GM23338 (cell line): Measurements from ENCODE around the gene SLC25A3. TPM values are rescaled to one million over a fixed set of nuclear protein-coding genes. Genes with fewer than 3 reads are reported as not detected.
"Not testable (repeated sequence)": the region's sequence is repeated elsewhere in the genome, so short reads cannot be mapped to it uniquely, and the experiment has no call there.

ENCODE experiments used
- ATAC-seq: fragments of 200-7000 bp; cut with Tn5 transposase; 3 replicates; pipeline ENCODE4 v1.9.1; 2020
- DNase-seq: peaks from one replicate; pipeline ENCODE4 v3.0.0-alpha.2; 2015; ENCODE audit warnings: low spot score
- H2AFZ ChIP-seq: fragments of 200-600 bp; sonication (generic); 2 replicates; pipeline ENCODE4 v1.8.0; 2016; ENCODE audit warnings: antibody characterized with exemption, mild to moderate bottlenecking, moderate library complexity
- H3F3A ChIP-seq: fragments of 200-600 bp; sonication (generic); replicated peaks from 2 replicates; pipeline ENCODE4 v1.8.0; 2017; ENCODE audit warnings: antibody characterized with exemption, mixed run types, low read depth
- H3K27ac ChIP-seq: fragments of 200-600 bp; sonication (generic); 2 replicates; pipeline ENCODE4 v1.6.1; 2016; ENCODE audit warnings: low read depth
- H3K27me3 ChIP-seq: fragments of 200-600 bp; sonication (generic); 2 replicates; pipeline ENCODE4 v1.8.0; 2016; ENCODE audit warnings: mild to moderate bottlenecking, mixed run types, moderate library complexity; ENCODE audit not compliant: insufficient read depth
- H3K36me3 ChIP-seq: fragments of 200-600 bp; sonication (generic); 2 replicates; pipeline ENCODE4 v1.8.0; 2016; ENCODE audit warnings: mild to moderate bottlenecking; ENCODE audit not compliant: insufficient read depth
- H3K4me1 ChIP-seq: fragments of 200-600 bp; sonication (generic); 2 replicates; pipeline ENCODE4 v1.8.0; 2016; ENCODE audit warnings: mild to moderate bottlenecking, moderate library complexity; ENCODE audit not compliant: insufficient read depth
- H3K4me2 ChIP-seq: fragments of 200-600 bp; sonication (generic); 2 replicates; pipeline ENCODE4 v1.7.1; 2017; ENCODE audit warnings: mixed run types
- H3K4me3 ChIP-seq: fragments of 200-600 bp; sonication (generic); 2 replicates; pipeline ENCODE4 v1.6.1; 2016; ENCODE audit warnings: mixed run types
- H3K79me2 ChIP-seq: fragments of 200-600 bp; sonication (generic); replicated peaks from 2 replicates; pipeline ENCODE4 v1.8.0; 2017; ENCODE audit warnings: mild to moderate bottlenecking; ENCODE audit not compliant: insufficient read depth
- H3K9me2 ChIP-seq: fragments of 200-600 bp; sonication (generic); 2 replicates; pipeline ENCODE4 v1.8.0; 2017; ENCODE audit not compliant: insufficient read depth
- H4K20me1 ChIP-seq: fragments of 200-600 bp; sonication (generic); replicated peaks from 2 replicates; pipeline ENCODE4 v1.8.0; 2017; ENCODE audit warnings: mild to moderate bottlenecking; ENCODE audit not compliant: insufficient read depth
- H3K27ac Mint-ChIP-seq: 2 replicates; pipeline ENCODE4 v1.8.0; 2020; ENCODE audit warnings: inconsistent platforms, mild to moderate bottlenecking, moderate library complexity, mixed read lengths
- H3K27me3 Mint-ChIP-seq: 3 replicates; pipeline ENCODE4 v1.8.0; 2022; ENCODE audit warnings: low read depth, mild to moderate bottlenecking, moderate library complexity, mixed read lengths, inconsistent platforms; ENCODE audit not compliant: insufficient read depth, poor library complexity
- H3K36me3 Mint-ChIP-seq: 3 replicates; pipeline ENCODE4 v1.8.0; 2021; ENCODE audit warnings: low read depth, mild to moderate bottlenecking, inconsistent platforms, moderate library complexity, mixed read lengths
- H3K4me1 Mint-ChIP-seq: 3 replicates; pipeline ENCODE4 v1.8.0; 2020; ENCODE audit warnings: mild to moderate bottlenecking, inconsistent platforms, mixed read lengths
- H3K4me3 Mint-ChIP-seq: 3 replicates; pipeline ENCODE4 v1.8.0; 2021; ENCODE audit warnings: moderate library complexity, mild to moderate bottlenecking, inconsistent platforms, mixed read lengths
- H3K9me3 Mint-ChIP-seq: 3 replicates; pipeline ENCODE4 v1.8.0; 2020; ENCODE audit warnings: moderate library complexity, mild to moderate bottlenecking, inconsistent platforms, mixed read lengths
- EZH2phosphoT487 ChIP-seq: fragments of 200-600 bp; sonication (generic); IDR thresholded peaks from one replicate; pipeline ENCODE4 v1.8.1; 2018; ENCODE audit warnings: antibody characterized with exemption; ENCODE audit not compliant: unreplicated experiment
- JUNB ChIP-seq: IDR thresholded peaks from one replicate; pipeline ENCODE4 v1.6.1; 2016; ENCODE audit warnings: antibody characterized with exemption; ENCODE audit not compliant: unreplicated experiment
- REST ChIP-seq: IDR thresholded peaks from one replicate; pipeline ENCODE4 v1.6.1; 2018; ENCODE audit warnings: antibody characterized with exemption; ENCODE audit not compliant: unreplicated experiment
- ZNF114 ChIP-seq: fragments of 250-450 bp; sonication (Bioruptor Pico); IDR thresholded peaks from 2 replicates; pipeline ENCODE4 v1.5.0; 2020; ENCODE audit warnings: mild to moderate bottlenecking, moderate library complexity
- polyA plus RNA-seq: library from polyadenylated mRNA; unstranded; fragments of >200 nt; fragmentation: Nextera tagmentation; extraction: Ambion mirVana; gene quantifications from 2 replicates; pipeline ENCODE4 v1.2.1, GENCODE V29; 2016
- total RNA-seq: library from RNA; depleted of rRNA; stranded (reverse); fragments of >200 nt; shearing (Covaris generic); gene quantifications from 2 replicates; pipeline ENCODE4 v1.2.3, GENCODE V29; 2014
- TF ChIP-seq, protein P1 (sequence below): fragments of 250-450 bp; sonication (Bioruptor Pico); IDR thresholded peaks from 2 replicates; pipeline ENCODE4 v1.5.0; 2020; ENCODE audit warnings: mild to moderate bottlenecking, moderate library complexity
- TF ChIP-seq, protein P2 (sequence below), 2 experiments: fragments of 200-600 bp in 1 of 2; sonication (generic) in 1 of 2; conservative IDR thresholded peaks; 2 replicates each; pipeline versions ENCODE4 v1.5.1 to v1.6.1; 2016 to 2017; ENCODE audit warnings: antibody characterized with exemption in 2 of 2, low read depth in 2 of 2, mild to moderate bottlenecking in 2 of 2, moderate library complexity in 1 of 2

The SLC25A3 gene
- total and polyA plus RNA-seq, 2 experiments from 2014 or later, result 676 to 703 TPM

GRCh38 chr12:98551787-98552186, 41.7 kb upstream of the SLC25A3 start (continued):
- TF ChIP-seq, protein P1, sequence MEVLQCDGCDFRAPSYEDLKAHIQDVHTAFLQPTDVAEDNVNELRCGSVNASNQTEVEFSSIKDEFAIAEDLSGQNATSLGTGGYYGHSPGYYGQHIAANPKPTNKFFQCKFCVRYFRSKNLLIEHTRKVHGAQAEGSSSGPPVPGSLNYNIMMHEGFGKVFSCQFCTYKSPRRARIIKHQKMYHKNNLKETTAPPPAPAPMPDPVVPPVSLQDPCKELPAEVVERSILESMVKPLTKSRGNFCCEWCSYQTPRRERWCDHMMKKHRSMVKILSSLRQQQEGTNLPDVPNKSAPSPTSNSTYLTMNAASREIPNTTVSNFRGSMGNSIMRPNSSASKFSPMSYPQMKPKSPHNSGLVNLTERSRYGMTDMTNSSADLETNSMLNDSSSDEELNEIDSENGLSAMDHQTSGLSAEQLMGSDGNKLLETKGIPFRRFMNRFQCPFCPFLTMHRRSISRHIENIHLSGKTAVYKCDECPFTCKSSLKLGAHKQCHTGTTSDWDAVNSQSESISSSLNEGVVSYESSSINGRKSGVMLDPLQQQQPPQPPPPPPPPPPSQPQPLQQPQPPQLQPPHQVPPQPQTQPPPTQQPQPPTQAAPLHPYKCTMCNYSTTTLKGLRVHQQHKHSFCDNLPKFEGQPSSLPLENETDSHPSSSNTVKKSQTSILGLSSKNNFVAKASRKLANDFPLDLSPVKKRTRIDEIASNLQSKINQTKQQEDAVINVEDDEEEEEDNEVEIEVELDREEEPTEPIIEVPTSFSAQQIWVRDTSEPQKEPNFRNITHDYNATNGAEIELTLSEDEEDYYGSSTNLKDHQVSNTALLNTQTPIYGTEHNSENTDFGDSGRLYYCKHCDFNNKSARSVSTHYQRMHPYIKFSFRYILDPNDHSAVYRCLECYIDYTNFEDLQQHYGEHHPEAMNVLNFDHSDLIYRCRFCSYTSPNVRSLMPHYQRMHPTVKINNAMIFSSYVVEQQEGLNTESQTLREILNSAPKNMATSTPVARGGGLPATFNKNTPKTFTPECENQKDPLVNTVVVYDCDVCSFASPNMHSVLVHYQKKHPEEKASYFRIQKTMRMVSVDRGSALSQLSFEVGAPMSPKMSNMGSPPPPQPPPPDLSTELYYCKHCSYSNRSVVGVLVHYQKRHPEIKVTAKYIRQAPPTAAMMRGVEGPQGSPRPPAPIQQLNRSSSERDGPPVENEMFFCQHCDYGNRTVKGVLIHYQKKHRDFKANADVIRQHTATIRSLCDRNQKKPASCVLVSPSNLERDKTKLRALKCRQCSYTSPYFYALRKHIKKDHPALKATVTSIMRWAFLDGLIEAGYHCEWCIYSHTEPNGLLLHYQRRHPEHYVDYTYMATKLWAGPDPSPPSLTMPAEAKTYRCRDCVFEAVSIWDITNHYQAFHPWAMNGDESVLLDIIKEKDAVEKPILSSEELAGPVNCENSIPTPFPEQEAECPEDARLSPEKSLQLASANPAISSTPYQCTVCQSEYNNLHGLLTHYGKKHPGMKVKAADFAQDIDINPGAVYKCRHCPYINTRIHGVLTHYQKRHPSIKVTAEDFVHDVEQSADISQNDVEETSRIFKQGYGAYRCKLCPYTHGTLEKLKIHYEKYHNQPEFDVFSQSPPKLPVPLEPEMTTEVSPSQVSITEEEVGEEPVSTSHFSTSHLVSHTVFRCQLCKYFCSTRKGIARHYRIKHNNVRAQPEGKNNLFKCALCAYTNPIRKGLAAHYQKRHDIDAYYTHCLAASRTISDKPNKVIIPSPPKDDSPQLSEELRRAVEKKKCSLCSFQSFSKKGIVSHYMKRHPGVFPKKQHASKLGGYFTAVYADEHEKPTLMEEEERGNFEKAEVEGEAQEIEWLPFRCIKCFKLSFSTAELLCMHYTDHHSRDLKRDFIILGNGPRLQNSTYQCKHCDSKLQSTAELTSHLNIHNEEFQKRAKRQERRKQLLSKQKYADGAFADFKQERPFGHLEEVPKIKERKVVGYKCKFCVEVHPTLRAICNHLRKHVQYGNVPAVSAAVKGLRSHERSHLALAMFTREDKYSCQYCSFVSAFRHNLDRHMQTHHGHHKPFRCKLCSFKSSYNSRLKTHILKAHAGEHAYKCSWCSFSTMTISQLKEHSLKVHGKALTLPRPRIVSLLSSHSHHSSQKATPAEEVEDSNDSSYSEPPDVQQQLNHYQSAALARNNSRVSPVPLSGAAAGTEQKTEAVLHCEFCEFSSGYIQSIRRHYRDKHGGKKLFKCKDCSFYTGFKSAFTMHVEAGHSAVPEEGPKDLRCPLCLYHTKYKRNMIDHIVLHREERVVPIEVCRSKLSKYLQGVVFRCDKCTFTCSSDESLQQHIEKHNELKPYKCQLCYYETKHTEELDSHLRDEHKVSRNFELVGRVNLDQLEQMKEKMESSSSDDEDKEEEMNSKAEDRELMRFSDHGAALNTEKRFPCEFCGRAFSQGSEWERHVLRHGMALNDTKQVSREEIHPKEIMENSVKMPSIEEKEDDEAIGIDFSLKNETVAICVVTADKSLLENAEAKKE (CRISPR knock-in tag), result no peak
- TF ChIP-seq ZNF114 (no peak), EZH2phosphoT487 (no peak), JUNB (no peak), REST (no peak)
- TF ChIP-seq, protein P2, sequence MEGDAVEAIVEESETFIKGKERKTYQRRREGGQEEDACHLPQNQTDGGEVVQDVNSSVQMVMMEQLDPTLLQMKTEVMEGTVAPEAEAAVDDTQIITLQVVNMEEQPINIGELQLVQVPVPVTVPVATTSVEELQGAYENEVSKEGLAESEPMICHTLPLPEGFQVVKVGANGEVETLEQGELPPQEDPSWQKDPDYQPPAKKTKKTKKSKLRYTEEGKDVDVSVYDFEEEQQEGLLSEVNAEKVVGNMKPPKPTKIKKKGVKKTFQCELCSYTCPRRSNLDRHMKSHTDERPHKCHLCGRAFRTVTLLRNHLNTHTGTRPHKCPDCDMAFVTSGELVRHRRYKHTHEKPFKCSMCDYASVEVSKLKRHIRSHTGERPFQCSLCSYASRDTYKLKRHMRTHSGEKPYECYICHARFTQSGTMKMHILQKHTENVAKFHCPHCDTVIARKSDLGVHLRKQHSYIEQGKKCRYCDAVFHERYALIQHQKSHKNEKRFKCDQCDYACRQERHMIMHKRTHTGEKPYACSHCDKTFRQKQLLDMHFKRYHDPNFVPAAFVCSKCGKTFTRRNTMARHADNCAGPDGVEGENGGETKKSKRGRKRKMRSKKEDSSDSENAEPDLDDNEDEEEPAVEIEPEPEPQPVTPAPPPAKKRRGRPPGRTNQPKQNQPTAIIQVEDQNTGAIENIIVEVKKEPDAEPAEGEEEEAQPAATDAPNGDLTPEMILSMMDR (conservative IDR thresholded peaks at IDR 0.05; ENCODE audit: low read depth in 2 of 2), result no peak

GRCh38 chr12:98558097-98558496, 35.4 kb upstream of the SLC25A3 start:
- not testable (repeated sequence) for H3K4me1 Mint-ChIP-seq, H3K4me3 Mint-ChIP-seq, H3K27me3 ChIP-seq, ATAC-seq, H3K4me2 ChIP-seq, H3K9me2 ChIP-seq, H3K4me3 ChIP-seq, H3K36me3 ChIP-seq, H2AFZ ChIP-seq, H3F3A ChIP-seq, DNase-seq, H4K20me1 ChIP-seq, H3K79me2 ChIP-seq, H3K27ac Mint-ChIP-seq, H3K27ac ChIP-seq, H3K4me1 ChIP-seq, H3K9me3 Mint-ChIP-seq, H3K27me3 Mint-ChIP-seq, H3K36me3 Mint-ChIP-seq
